GM19035 (cell line): Measurements from ENCODE around the gene NEDD9.

Source experiments
- ATAC-seq: cut with Tn5 transposase; IDR thresholded peaks from one replicate; pipeline ENCODE4 v1.9.1; 2021; ENCODE audit not compliant: unreplicated experiment

Gene NEDD9

GRCh38 chr6:11219400-11219834 is 13.1 kb downstream of the NEDD9 start:
- no peak for ATAC-seq

- no peak for ATAC-seq
Measured at GRCh38 chr6:11218538-11219399, 13.7 kb downstream of the NEDD9 start.

- ATAC-seq = no peak
Measured at GRCh38 chr6:11218102-11218442, 14.4 kb downstream of the NEDD9 start.

- ATAC-seq = no peak
Measured at GRCh38 chr6:11217360-11218101, 14.9 kb downstream of the NEDD9 start.

GRCh38 chr6:11215773-11216172 is 16.7 kb downstream of the NEDD9 start:
- ATAC-seq = no peak

GRCh38 chr6:11214901-11215300 is 17.6 kb downstream of the NEDD9 start:
- no peak for ATAC-seq

GRCh38 chr6:11214084-11214833 is 18.2 kb downstream of the NEDD9 start:
- ATAC-seq = no peak

- no peak for ATAC-seq
Measured at GRCh38 chr6:11213422-11214021, 18.9 kb downstream of the NEDD9 start.

- no peak for ATAC-seq
Measured at GRCh38 chr6:11212664-11213063, 19.8 kb downstream of the NEDD9 start.

GRCh38 chr6:11211254-11211653 is 21.2 kb downstream of the NEDD9 start:
- no peak for ATAC-seq

- ATAC-seq = no peak
Measured at GRCh38 chr6:11210386-11211138, 21.9 kb downstream of the NEDD9 start.

GRCh38 chr6:11209906-11210305 is 22.6 kb downstream of the NEDD9 start:
- ATAC-seq = no peak

GRCh38 chr6:11209369-11209768 is 23.1 kb downstream of the NEDD9 start:
- no peak for ATAC-seq

- no peak for ATAC-seq
Measured at GRCh38 chr6:11208854-11209253, 23.6 kb downstream of the NEDD9 start.

GRCh38 chr6:11208267-11208666 is 24.2 kb downstream of the NEDD9 start:
- ATAC-seq = no peak

- ATAC-seq = no peak
Measured at GRCh38 chr6:11207199-11207968, 25.1 kb downstream of the NEDD9 start.

- no peak for ATAC-seq
Measured at GRCh38 chr6:11206576-11206975, 25.9 kb downstream of the NEDD9 start.

- ATAC-seq = no peak
Measured at GRCh38 chr6:11204794-11205366, 27.6 kb downstream of the NEDD9 start.

GRCh38 chr6:11204005-11204399 is 28.5 kb downstream of the NEDD9 start:
- no peak for ATAC-seq
